Measurements from ENCODE around the gene RND2.
"Not testable (repeated sequence)": the region's sequence is repeated elsewhere in the genome, so short reads cannot be mapped to it uniquely, and the experiment has no call there.

- not testable (repeated sequence) for TF ChIP-seq CTCF, POLR2A (IDR thresholded peaks at IDR 0.05)
Observed at GRCh38 chr17:42975701-42976100, 49.3 kb upstream of the RND2 start.

Data from testis (tissue), 2 donors.